Measurements from ENCODE around the gene TIMELESS. TPM values are rescaled to one million over a fixed set of nuclear protein-coding genes. Genes with fewer than 3 reads are reported as not detected.

The TIMELESS gene, protein sequence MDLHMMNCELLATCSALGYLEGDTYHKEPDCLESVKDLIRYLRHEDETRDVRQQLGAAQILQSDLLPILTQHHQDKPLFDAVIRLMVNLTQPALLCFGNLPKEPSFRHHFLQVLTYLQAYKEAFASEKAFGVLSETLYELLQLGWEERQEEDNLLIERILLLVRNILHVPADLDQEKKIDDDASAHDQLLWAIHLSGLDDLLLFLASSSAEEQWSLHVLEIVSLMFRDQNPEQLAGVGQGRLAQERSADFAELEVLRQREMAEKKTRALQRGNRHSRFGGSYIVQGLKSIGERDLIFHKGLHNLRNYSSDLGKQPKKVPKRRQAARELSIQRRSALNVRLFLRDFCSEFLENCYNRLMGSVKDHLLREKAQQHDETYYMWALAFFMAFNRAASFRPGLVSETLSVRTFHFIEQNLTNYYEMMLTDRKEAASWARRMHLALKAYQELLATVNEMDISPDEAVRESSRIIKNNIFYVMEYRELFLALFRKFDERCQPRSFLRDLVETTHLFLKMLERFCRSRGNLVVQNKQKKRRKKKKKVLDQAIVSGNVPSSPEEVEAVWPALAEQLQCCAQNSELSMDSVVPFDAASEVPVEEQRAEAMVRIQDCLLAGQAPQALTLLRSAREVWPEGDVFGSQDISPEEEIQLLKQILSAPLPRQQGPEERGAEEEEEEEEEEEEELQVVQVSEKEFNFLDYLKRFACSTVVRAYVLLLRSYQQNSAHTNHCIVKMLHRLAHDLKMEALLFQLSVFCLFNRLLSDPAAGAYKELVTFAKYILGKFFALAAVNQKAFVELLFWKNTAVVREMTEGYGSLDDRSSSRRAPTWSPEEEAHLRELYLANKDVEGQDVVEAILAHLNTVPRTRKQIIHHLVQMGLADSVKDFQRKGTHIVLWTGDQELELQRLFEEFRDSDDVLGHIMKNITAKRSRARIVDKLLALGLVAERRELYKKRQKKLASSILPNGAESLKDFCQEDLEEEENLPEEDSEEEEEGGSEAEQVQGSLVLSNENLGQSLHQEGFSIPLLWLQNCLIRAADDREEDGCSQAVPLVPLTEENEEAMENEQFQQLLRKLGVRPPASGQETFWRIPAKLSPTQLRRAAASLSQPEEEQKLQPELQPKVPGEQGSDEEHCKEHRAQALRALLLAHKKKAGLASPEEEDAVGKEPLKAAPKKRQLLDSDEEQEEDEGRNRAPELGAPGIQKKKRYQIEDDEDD
- 7.7 and 13.3 TPM in 2 replicates for total RNA-seq

DNA sequence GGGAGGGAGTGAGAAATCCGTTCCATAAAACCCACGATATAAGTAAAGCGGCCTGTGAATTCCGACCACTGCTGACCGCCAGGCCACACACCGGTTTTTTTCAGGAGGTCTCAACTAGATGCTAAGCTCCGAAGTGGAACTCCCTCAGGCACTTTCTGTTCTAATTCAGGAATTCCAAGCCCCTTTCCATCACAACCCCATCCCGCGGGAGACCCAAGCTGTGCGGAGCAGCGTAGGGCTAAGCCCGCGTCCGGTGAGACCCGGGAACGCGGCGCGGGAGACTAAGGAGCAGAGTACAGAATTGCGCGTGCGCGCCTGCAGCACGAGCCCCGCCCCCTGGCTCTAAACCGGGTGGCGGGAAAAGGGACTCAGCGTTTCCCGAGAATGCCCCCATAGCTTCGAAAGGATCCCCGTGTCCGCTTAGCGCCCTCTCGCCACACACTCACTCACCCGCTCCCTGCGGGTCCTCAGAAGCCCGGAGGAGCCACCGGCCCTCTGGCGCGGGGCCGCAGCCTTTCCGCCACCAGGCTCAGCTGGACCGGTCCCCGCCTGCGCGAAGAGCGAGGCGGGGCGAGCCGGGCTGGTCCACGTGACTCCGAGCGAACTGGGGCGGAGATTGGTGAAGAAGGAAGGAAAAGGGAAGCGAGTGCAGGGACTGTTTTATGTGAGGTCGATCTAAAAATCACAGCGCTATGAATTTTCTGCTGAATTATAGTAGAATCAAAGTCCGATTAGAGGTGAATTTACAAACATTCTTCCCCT, at the start of gene TIMELESS:
TIMELESS (minus strand) TSS at position 567 of the 762 bp plus-strand sequence. CDS start 15,256 bp downstream, outside the sequence.

DNA sequence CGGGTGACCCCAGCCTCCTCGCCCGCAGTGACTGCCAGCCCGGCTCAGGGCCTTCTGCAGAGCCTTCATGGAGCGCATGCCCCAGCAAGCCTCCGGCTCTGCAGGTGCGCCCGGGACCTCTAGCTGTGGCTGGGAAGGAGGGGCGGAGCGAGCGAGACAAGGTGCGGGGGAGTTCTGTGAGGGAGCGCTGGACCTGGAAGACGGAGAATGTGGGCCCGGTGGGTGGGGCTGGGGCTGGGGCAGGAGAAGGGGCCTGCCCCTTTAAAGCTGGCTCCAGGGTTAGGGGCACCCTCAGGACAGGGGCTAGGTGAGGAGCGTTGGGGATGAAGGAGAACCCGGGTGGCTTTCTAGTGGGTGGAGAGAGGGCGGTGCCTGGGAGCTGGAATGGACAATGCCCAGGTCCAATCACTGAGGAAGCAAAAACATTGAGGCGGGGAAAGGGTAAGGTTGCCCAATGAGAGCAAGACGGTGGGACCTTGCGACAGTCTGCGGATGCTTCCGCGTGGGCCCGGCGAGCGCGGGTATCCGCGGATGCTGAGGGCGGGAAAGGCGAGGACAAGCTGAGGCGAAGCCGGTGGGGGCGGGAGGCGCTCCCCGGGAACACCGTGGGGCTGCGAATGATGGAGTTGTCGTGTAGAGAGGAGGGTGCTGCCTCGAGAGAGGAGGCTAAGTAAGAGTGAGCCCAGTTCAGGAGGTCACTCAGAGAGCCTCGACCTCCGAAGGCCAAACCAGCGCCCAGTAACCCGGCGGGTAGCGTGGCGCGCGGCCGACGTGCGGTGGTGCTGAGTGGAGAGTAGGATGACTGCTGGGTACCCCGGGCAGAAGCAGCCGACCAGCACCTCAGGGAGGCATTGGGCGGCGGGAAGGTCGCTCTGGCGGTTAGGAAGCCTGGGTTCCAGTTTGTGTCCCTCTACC, 39.1 kb upstream of the TIMELESS start, which contains the start of gene GLS2:
GLS2 (minus strand) TSS at position 121 of the 915 bp plus-strand sequence; CDS start at position 78, 43 bp downstream.

DNA sequence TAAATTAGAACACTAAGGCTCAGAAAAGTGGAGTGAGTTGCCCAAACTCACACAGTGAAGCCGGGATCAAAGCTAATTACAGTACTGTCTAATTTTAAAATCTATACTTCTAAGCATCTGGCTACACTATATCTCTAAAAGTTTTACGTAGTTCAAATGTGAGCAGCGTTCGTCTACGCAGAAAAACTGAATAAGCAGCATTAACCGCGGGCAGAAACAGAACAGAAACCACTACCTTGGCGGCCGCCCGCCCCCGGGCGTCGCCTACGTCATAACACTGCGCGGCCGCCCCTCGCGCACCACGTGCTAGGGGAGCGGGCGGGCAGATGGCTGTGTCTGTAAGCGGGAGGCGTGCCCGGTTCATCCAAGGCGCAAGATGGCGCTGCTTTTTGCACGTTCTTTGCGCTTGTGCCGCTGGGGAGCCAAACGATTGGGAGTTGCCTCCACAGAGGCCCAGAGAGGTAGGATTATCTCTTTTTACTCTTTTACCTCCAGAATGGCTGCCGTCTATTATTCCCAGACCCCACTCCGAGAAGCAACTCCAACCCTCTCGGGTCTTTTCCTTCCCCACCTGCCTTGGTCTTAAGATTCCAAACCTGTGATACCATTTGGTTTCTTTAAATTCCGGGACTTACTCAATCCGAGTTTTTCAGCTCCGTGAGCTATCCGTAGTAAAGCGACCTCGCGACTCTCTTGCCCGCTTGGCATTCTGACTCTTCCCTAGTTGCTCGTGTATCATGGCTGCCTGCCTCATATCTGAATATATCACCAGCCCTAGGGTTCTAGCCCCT, 19.2 kb upstream of the TIMELESS start, which contains the start of gene SPRYD4:
SPRYD4 (plus strand) TSS at position 363 of the 791 bp plus-strand sequence; CDS start at position 377, 14 bp downstream.

DNA sequence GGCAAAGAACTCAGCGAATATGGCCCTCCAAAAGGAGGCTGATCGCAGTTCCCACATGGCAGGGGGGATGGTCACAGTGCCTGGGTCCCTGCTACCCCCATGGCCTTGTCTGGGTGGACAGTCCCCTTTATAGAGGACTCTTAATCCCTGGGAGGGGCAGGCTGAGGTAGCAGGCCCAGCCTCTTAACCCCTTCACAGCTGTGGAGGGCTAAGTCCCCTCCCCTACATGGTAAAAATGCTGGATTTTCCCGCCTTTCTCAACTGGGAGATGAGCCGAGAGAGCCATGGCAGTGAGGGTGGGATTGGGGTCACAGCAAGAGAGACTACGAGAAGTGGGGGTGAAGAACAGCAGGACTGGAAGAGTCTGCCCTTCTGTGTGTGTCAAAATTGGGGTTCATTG, 5.3 kb upstream of the TIMELESS start, which contains the start of gene MIP:
MIP (minus strand) TSS at position 101 of the 400 bp plus-strand sequence; CDS start at position 57, 44 bp downstream.

Other genes with a start within 250 kb of the TIMELESS start
- 103 and 144 TPM in 2 replicates for gene RNF41, start 227.5 kb downstream of the TIMELESS start, total RNA-seq
- 22.6 and 29.8 TPM in 2 replicates for gene NABP2, start 225.1 kb downstream of the TIMELESS start, total RNA-seq
- gene SLC39A5, start 219.4 kb downstream of the TIMELESS start, total RNA-seq = not detected in 2 replicates
- gene ANKRD52, start 191.0 kb downstream of the TIMELESS start, total RNA-seq = 16.0 and 22.5 TPM in 2 replicates
- gene COQ10A, start 182.5 kb downstream of the TIMELESS start, total RNA-seq = 5.5 and 6.3 TPM in 2 replicates
- 115 and 136 TPM in 2 replicates for gene CS, start 149.1 kb downstream of the TIMELESS start, total RNA-seq
- 45.4 and 74.6 TPM in 2 replicates for gene CNPY2, start 133.4 kb downstream of the TIMELESS start, total RNA-seq
- gene PAN2, start 115.4 kb downstream of the TIMELESS start, total RNA-seq = 9.3 and 21.7 TPM in 2 replicates
- not detected in 2 replicates for gene IL23A, start 110.5 kb downstream of the TIMELESS start, total RNA-seq
- 56.8 and 68.1 TPM in 2 replicates for gene STAT2, start 89.3 kb downstream of the TIMELESS start, total RNA-seq
- gene APOF, start 86.6 kb downstream of the TIMELESS start, total RNA-seq = not detected in 2 replicates
- gene MIP, start 5.2 kb upstream of the TIMELESS start, total RNA-seq = not detected in 2 replicates
- gene SPRYD4, start 19.2 kb upstream of the TIMELESS start, total RNA-seq = 1.0 and 1.3 TPM in 2 replicates
- gene GLS2, start 38.7 kb upstream of the TIMELESS start, total RNA-seq = under 0.01 and 0.18 TPM in 2 replicates
- gene RBMS2, start 72.4 kb upstream of the TIMELESS start, total RNA-seq = 25.3 and 32.6 TPM in 2 replicates
- 13.9 and 28.0 TPM in 2 replicates for gene BAZ2A, start 180.9 kb upstream of the TIMELESS start, total RNA-seq
- gene ATP5F1B, start 196.6 kb upstream of the TIMELESS start, total RNA-seq = 593 and 680 TPM in 2 replicates
- gene PTGES3, start 238.9 kb upstream of the TIMELESS start, total RNA-seq = 75.5 and 89.3 TPM in 2 replicates

Measured in endothelial cell of coronary artery (primary cell).